ENCODE data around the gene SORT1. TPM values are rescaled to one million over a fixed set of nuclear protein-coding genes. Genes with fewer than 3 reads are reported as not detected.

The SORT1 gene
- total RNA-seq, 2 donors from 2014 or later, result 114 to 120 TPM

- Histone ChIP-seq H3K27me3 (no peaks in the 10 kb centered on the region), H3K4me3 (no peak overlapping the region), H3K27ac (peak overlapping the region; percentile 77 to 89), H3K4me1 (peaks cover 0 to 43% of the 10 kb centered on the region in 2 donors), H3K36me3 (peaks cover 3% of the 10 kb centered on the region), H3K9me3 (no peaks in the 10 kb centered on the region)
- no peak for TF ChIP-seq CTCF (IDR thresholded peaks at IDR 0.05)
- DNase-seq (ENCODE audit: low spot score), result no peak
These were observed 25.4 kb downstream of the SORT1 start for GRCh38 chr1:109372281-109372680.

- H3K27ac ChIP-seq, result peak overlapping the region; percentile 77 to 89
- no peaks in the 10 kb centered on the region for H3K27me3 ChIP-seq
- no peaks in the 10 kb centered on the region for H3K9me3 ChIP-seq
- no peak for TF ChIP-seq CTCF (IDR thresholded peaks at IDR 0.05)
- peaks cover 12% of the 10 kb centered on the region for H3K36me3 ChIP-seq
- H3K4me3 ChIP-seq, result peak overlapping the region in 1 of 2 donors; percentile 12
- H3K4me1 ChIP-seq, result peaks cover 0 to 43% of the 10 kb centered on the region in 2 donors
- no peak for DNase-seq (ENCODE audit: low spot score)
These were observed 26.4 kb downstream of the SORT1 start for GRCh38 chr1:109371341-109371739.

- Histone ChIP-seq H3K4me3 (peak overlapping the region in 1 of 2 donors; percentile 12), H3K27ac (peak overlapping the region; percentile 77 to 89), H3K36me3 (peaks cover 17% of the 10 kb centered on the region), H3K27me3 (no peaks in the 10 kb centered on the region), H3K4me1 (peaks cover 0 to 43% of the 10 kb centered on the region in 2 donors), H3K9me3 (no peaks in the 10 kb centered on the region)
- no peak for TF ChIP-seq CTCF (IDR thresholded peaks at IDR 0.05)
- DNase-seq (ENCODE audit: low spot score), result no peak
These were observed 26.9 kb downstream of the SORT1 start for GRCh38 chr1:109370712-109371340.

- peak; percentile 63 for DNase-seq (ENCODE audit: low spot score)
- H3K4me1 ChIP-seq, result peaks cover 0 to 48% of the 10 kb centered on the region in 2 donors
- H3K27ac ChIP-seq, result peak overlapping the region; percentile 77 to 89
- no peak for TF ChIP-seq CTCF (IDR thresholded peaks at IDR 0.05)
- no peaks in the 10 kb centered on the region for H3K27me3 ChIP-seq
- peaks cover 28% of the 10 kb centered on the region for H3K36me3 ChIP-seq
- no peak overlapping the region for H3K4me3 ChIP-seq
- no peaks in the 10 kb centered on the region for H3K9me3 ChIP-seq
These were observed 28.5 kb downstream of the SORT1 start for GRCh38 chr1:109369167-109369746.

GRCh38 chr1:109368464-109368863 is 29.3 kb downstream of the SORT1 start:
- Histone ChIP-seq H3K4me3 (no peak overlapping the region), H3K27me3 (no peaks in the 10 kb centered on the region), H3K4me1 (peaks cover 0 to 43% of the 10 kb centered on the region in 2 donors), H3K9me3 (no peaks in the 10 kb centered on the region), H3K27ac (peak overlapping the region; percentile 77 to 89), H3K36me3 (peaks cover 35% of the 10 kb centered on the region)
- no peak for TF ChIP-seq CTCF (IDR thresholded peaks at IDR 0.05)
- DNase-seq (ENCODE audit: low spot score), result no peak

Measured in right atrium auricular region (tissue), 2 donors.